GM19035 (cell line): ENCODE data around the gene NUB1.

Source experiments
- ATAC-seq: cut with Tn5 transposase; IDR thresholded peaks from one replicate; pipeline ENCODE4 v1.9.1; 2021; ENCODE audit not compliant: unreplicated experiment

Gene NUB1

DNA sequence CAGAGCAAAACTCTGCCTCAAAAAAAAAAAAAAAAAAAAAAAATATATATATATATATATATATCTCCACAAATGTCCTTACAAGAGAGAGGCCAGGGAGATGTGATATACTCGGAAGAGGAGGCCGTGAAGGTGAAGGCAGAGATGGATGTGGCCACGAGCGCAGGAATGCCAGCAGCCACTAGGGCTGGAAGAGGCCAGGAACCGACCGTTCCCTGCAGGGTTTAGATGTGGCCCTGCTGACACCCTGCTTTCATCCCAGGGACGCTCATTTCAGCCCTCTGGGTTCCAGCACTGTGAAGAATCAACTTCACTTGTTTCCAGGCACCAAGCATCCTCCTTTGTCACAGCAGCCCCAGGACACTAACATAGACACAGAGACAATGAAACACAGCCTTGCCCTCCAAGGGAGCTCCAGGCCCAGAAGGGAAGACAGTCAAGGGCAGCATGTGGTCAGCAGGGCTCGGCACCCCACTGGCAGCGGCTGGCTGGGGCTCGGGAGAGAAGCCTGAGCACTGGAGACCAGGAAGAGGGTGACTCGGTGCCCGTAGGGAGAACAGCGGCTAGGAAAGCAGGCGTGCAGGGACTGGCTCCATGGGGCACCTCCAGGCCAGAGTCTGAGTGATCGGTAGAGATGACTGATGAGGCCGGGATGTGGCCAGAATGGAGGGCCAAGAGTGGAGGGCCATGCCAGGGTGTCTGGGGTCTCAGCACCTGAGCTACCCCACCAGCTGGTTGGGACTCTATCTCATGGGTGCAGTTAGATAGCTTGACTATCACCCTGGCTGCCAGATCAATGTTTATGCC lies 60.6 kb downstream of the NUB1 start:
- no peak for ATAC-seq

DNA sequence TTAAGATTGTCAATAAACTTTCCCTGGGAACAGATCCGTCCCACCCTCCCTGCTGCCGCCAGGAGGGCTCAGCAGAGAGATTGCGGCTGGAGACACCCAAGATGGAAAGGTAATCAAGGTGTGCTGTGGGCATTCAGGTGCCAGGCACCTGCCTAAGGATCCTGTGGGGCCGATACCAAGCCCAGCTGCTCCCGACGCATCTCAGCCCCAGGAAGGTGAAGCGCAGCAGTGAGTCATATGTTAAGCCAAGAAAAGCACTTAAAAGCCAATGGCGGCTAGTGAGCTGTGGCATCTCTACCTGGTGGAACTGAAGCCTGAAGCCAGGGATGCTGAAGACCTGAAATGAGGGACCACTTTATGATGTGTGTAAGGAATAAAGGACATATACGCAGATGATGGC lies 62.2 kb downstream of the NUB1 start:
- ATAC-seq: no peak

DNA sequence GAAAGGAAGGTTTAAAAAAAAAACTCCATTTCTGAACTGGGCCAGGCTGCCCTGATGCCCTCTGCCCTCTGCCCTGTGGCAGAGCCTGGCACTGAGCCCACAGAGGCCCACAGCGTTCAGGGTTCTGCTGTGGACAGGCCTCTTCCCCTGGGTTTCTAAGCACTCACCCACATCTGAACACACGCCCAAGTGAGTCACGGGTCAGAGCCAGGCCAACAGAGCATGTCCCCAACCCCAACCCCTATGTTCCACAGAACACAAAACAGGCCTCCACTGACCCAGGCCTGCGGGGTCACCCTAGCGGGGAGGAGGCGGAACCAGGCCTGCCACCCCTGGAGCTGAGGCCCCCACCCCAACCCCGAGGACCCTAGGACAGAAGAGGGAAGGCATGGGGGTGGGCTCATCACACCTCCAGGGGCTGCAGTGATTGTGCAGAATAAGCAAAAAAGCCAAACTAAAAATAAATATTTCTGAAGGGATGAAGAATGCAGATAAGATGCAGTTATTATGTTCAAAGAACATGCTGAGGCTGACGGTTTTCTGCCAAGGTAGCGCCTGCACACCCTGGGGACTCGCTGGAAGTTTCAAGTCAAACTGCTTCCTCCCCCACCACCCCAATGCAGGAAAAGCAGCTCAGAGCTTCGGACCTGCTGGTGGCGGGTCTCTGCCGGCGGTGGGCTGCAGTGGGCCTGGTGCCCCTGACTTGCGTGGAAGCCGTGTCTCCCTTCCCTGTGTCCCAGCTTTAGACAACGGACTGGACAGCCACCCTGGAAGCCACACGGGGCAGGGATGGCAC lies 62.8 kb downstream of the NUB1 start:
- ATAC-seq: no peak

DNA sequence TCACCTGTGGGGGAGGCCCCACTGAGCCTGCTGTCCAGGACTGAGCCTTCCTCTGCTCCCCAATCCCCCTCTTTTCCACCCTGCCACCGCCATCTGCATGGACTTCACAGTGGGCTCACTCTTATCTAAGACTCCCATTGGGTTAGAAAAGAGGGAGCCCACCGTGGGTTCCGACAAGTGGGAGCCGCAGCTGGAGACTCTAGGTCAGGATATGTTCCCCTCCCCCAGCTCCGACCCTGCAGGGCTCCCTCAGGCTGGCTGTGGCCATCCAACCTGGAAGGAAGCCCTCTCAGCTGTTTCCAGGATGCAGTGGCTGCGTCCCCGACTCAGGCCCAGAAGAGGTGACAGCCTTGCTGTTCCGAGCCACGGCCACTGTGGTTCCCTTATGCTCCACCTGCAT lies 63.4 kb downstream of the NUB1 start:
- no peak for ATAC-seq

DNA sequence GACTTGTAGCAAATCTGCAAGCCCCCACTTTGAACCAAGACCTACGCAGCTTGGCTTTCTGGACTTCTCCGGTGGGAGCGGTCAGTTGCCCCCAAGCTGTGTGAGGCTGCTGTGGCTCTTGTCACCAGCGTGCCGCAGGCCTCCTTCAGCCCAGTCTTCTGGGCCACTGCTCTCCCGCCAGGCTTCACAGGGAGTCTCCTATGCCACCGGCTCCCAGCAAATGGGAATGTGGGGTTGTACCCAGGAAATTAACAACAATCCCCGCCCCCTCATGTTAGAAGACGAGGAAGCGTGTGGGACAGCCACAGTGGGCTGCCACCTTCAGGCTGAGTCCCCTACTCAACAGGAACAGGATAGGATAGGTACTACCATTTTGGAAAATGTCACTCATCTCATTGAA lies 64.0 kb downstream of the NUB1 start:
- no peak for ATAC-seq

DNA sequence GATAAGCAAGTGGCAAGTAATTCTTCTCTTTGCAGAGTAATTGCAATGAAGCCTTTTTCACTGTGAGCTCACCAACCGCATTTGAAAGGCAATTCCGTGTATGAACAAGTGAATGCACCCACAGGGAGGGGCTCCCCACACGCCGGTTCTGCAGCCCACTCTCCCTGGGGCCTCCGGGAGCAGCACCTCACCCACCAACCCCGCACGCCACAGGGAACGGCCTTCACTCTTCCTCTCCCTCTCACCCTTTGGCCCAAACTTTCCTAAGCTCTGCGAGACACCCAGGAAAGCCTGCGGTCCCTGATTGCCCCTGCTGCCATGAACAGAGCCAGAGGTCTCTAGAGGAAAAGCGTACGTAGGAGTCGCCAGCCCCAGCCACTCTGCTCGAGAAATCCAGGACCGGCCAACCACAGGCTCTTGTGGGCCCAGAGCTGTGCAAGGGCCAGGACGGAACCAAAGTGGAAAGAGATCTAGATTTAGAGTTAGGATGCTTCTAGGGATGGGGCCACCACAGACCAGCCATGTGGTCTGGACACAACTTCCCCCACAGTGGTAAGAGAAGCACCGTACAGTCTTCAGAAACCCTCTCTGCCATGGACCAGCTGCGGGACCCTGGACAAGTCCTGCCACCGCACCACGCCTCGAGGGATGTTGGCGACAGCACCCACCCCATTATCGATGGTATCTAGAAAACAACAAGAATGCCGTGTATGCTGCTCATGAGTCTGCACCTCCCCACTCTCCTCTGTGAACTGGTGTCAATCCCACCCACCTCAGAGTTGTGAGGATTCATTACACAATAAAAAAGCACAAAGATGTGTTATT lies 64.7 kb downstream of the NUB1 start:
- ATAC-seq: no peak

DNA sequence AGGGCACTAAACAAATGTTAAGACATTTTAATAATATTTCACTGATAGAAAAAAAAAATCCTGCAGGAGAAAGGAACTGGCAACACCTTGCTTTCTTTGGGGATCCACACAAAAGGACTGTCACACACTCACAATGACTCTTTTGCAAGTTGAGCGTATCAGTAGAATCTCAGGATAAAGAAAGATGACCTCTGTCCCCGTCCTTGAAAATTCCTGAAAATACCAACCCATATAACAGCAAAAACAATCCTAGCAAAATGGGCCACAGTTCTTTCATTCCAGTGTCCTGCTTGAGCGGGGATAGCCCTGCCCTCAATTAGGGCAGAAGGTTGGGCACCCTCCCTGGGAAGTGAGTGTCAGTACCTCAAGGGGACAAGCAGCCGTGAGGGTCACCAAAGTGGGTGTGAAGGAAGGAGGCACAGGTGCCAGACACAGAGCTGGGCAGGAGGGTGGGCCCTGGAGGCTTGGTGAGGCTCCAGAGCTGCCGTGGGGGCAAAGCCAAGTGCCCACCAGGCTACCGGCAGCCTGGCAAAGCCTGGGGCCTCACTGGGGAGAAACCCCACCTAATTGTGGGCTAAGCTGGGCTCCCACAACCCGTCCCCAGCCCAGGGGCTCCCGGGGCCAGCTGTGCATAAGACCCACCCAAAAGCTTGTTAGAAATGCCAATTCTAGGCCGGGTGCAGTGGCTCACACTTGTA lies 65.4 kb downstream of the NUB1 start:
- no peak for ATAC-seq

DNA sequence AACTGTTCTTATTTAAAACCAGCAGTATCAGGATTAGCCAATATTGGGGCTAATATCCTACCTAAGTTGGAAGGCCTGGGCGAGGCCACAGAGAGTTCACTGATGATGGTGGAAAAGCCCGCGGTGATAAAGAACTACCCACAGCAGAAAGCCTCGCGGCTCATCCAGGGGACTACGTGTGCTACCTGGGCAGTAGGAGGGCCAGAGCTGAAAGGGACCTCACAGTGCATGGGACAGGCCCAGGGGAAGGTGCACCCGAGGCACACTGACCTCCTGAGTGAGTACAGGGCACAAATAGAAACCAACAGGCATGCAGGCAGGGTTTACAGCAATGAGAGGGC lies 66.9 kb downstream of the NUB1 start:
- ATAC-seq: no peak

DNA sequence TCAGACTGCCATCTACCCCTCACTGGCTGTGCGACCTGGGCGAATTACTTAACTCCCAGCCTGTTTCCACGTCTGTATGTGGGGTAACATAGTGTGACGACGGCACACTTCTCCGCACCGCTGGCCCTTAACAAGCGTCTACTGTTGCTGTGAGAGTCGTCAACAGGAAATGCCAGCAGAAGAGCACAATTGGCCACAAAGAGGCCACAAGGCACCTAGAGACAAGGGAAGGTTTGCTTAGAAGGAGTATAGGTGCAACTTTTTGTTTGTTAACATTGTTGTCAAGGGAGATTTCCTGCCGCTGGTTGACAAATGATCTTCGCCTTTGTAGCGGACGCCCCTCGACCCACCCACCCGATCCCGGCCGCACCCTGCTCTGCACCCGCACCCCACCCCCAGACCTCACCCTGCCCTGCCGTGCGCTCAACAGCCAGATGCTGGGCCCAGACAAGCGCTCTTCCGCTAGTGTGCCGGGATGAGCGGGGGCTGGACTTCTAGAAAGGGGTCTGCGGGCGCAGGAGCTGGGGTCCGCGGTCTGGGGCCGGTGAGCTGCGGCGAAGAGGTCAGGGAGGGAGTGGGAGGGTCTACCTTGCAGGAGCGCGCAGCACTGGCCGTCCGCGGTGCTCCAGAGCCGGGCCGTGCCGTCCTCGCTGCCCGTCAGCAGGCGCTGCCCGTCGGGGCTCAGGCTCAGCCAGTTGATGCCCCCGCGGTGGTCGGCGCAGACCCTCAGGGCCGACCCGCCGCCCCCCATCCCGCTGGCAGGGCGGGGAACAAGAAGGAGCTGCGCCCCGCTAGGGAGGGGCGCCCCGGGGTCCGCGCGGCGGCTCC lies 67.4 kb downstream of the NUB1 start:
- no peak for ATAC-seq

DNA sequence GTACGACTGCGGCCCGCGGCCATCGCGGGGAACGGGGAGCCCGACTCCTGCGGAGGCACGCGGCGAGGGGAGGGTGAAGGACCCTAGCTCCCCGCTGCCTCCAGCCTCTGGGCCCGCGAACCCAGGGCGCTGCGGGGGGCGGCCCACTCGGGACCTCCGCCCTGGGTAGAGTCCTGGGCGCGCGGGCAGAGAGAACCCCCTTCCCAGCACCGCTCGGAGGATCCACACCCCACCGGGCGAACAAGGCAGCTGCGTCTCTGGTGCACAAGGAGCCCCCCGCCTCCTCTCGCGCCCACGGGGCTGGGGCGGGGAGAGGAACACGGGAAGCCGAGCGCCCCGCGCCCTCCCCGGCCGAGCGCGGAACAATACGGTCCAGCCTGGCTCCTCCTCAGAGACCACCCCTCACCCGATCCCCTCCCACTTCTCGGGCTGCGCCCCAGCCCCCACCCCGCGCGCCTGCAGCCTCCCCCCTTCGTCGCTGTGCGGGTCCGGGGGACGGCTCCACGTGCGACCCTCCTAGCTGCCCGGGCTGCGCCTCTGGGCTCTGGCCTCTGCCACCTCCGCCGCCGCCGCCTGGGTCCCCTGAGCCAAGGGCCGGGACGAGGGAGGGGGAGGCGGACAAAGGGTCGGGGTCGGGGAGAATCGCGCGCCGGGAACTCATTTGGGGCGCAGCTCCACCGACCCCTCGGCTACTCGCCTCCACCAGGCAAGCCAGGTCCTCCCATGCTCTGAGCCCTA lies 68.2 kb downstream of the NUB1 start, which contains the start of gene WDR86:
Gene WDR86, minus strand, starts transcription at position 372 of the 738 bp plus-strand sequence. CDS start 449 bp downstream, outside the sequence.
- no peak for ATAC-seq

DNA sequence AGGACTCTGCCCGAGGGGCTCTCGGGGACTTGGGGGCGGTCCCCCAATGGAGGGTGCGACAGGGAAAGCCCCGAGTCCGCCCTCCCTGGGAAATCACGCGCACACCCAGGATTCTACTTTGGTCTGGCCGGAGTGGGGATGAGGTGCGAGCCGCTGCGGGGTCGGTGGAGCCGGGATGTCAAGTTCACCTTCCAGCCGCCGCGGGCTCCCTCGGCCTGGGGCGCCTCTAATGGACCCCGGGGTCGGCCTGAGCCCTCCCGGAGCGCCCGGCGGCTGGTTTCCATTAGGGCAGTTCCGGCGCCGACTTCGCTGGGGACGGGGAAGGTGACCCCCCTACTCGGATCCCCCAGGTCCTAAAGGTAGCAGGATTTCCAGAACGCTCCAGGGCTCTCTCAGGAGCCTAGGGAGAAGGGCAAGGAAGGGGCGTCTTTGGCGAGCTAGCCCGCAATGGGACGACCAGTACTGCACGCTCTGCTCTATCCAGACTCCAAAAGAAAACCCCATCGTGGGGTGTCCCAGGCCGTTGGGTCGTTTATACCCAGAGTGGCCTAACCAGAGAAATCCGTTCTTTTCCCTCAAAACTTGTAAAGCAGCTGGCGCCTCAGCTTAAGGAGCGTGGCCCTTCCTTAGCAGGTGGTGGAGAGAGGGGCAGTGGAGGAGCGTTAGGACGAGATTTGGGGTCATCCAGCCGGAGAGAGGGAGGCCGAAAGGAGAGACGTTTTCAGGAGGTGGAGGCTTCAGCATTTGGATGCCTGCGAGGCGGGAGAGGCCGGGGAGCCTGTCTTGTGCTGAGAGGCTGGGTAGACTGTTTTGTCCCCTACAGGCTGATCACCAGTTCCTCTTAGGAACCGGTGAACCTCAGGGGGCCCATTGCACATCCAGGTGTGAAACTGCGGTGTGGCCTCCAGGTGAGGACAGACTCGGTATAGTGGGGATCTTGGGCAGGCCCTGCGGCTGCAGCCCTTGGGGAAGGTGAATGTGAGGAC lies 69.1 kb downstream of the NUB1 start:
- no peak for ATAC-seq

DNA sequence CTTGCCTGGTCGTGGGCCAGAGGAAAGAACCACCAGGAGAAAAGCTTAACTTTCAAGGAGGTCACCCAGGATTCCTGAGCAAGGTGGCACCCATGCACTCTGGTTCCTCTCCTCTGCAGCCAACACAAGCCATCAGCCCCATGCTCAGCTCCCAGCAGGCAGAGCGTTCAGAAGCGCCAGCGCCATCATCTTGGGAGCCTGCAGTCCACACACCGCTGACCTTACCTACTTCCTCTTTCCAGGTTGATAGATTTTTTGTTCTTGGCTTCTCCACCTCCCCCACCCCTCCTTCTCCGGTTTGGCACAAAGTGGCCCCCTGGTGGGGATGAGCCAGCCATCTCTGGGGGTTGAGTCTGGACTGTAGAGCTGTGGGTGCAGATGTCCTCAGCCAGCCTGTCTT lies 69.9 kb downstream of the NUB1 start:
- no peak for ATAC-seq

DNA sequence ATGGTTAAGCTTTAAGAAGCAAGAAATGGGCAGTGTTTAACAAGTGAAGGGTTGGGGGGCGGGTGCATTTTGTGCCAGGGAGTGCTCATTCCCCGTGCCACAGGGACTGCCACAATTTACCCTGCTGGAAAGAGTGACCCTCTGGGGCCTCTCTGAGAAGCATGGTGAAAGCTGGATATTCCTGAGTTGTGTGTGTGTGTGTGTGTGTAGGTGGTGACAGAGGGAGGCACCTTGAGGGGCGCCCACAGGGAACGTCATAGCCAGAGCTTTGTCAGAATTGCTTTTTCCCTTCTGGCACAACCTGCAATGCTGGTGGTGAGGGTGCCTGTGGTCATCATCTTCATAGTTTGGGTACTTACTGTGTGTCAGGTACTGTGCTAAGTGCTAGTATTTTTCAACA lies 70.7 kb downstream of the NUB1 start:
- no peak for ATAC-seq

DNA sequence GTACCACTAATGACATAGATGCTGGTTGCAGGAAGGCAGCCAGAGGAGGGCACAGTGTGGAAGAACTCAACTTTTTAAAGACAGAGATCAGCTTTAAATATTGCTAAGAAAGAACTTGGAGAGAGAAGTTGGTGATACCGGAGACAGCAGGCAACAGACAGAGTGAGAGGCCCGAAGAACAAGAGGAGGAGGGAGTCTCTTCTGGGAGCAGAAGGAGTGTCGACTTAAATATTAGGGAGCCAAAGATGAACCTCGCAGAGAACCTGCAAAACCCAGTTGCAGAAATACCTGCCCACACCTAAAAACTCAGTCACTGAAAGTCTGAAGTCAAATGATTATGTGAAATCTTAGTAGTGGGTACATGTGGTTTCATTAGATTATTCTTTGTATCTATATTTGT lies 71.6 kb downstream of the NUB1 start:
- ATAC-seq: no peak

DNA sequence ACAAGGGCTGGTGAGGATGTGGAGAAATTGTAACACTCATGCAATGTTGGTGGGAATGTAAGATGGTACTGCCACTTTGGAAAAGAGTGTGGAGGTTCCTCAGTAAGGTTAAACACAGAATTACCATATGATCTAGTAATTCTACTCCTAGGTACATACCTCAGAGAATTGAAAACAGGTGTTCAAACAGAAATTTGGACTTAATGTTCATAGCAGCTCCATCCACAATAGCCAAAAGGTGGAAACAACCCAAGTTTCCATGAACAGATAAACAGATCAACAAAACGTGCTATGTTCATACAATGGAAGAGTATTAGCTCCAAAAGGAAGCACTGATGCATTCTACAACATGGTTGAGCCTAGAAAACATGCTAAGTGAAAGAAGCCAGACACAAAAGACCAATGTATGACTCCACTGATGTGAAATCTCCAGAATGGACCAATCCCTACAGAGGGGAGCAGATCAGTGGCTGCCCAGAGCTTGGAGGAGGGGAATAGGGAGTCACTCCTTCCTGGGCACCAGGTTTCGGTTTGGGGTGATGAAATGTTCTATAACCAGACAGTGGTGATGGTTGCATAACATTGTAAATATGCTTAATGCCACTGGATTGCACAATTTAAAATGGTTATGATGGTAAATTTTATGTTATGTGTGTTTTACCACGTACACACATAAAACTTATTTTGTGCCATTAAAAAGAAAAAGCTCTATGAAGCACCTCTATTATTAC lies 73.9 kb downstream of the NUB1 start:
- no peak for ATAC-seq

DNA sequence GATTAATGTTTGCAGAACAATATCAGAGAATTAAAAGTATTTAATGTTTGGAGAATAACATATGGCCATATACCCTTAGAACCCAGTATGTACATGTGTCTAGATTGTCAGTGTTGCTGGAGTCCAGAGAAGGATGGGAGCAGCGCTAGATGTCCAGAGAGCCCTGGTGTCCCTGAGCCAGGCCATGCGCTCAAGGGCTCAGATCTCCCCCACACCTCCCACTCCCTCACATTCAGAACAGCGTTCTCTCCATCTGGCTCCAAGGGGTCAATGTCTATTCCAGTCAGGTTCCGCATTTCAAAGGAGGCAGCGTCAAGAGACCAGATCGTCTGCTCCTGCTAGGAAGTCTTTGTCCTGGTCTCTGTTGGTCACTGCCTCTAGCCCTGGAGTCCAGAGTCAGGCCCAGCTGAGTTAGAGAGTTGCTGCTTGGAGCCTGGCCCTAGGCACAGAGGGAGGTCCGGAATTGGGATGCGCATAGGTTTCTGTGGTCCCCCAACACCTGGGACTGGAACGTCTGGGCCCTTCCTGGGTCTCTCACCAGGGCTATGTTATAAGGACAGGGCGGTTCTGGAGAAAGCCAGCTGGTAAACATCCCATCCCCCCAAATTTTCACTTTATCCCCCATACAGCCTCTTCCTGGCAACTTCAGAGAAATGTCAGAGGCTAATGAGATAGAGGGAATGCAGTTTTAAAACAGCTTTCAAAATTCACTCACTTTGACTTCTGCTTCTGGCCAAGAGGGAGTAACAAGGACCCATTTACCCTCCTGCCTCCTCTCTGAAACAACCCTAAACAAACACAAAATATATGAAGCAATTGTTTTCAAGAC lies 74.7 kb downstream of the NUB1 start:
- ATAC-seq: no peak

DNA sequence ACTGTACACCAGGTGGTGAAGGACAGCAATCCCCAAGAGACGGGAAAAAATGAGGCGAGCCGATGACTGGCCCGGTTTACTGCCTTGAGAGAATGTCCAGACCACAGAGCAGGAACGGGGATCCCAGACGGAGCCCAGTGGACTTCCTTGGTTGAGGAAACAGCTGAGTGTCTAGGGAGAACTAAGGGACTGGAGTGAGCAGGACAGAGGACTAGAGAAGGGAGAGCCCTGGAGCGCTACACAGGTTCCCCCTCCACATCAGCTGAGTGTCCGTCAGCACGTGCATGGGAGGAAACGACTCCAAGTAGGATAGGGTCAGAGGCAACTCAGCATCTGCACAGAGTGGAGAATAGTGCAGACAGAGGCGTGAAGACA lies 75.3 kb downstream of the NUB1 start:
- no peak for ATAC-seq
